Small intestine (tissue), 7 donors: ENCODE results near the gene VWA2. TPM values are rescaled to one million over a fixed set of nuclear protein-coding genes. Genes with fewer than 3 reads are reported as not detected.
A peak's percentile ranks its signal among the peaks of the same experiment; 100 is the strongest.

Experiments
- DNase-seq, 2 donors: peaks; one replicate each; pipeline versions ENCODE4 v3.0.0 to v3.0.0-alpha.2; 2013
- FAIRE-seq: peaks from 2 replicates; lab custom pipeline; 2012; peaks lifted over from hg19 to GRCh38; lab: Jason Lieb, UNC
- H3K27ac ChIP-seq, 3 donors: one replicate each; pipeline ENCODE4 v1.5.1; 2013; ENCODE audit warnings: low read length in 2 of 3, mild to moderate bottlenecking in 2 of 3, control low read depth in 1 of 3, inconsistent platforms in 1 of 3, low read depth in 1 of 3, moderate library complexity in 1 of 3
- H3K27me3 ChIP-seq, 3 donors: one replicate each; pipeline ENCODE4 v1.6.1; 2013; ENCODE audit warnings: low read length in 3 of 3, inconsistent platforms in 1 of 3; ENCODE audit not compliant: control insufficient read depth in 3 of 3, insufficient read depth in 3 of 3
- H3K36me3 ChIP-seq, 3 donors: one replicate each; pipeline ENCODE4 v1.6.1; 2013; ENCODE audit warnings: low read length in 3 of 3, inconsistent platforms in 1 of 3, low read depth in 1 of 3, mild to moderate bottlenecking in 1 of 3, moderate library complexity in 1 of 3; ENCODE audit not compliant: control insufficient read depth in 3 of 3, insufficient read depth in 2 of 3
- H3K4me1 ChIP-seq, 3 donors: one replicate each; pipeline ENCODE4 v1.6.1; 2013; ENCODE audit warnings: low read length in 2 of 3, inconsistent platforms in 1 of 3, low read depth in 1 of 3, mild to moderate bottlenecking in 1 of 3, moderate library complexity in 1 of 3; ENCODE audit not compliant: control insufficient read depth in 3 of 3, insufficient read depth in 2 of 3
- H3K4me3 ChIP-seq, 3 donors: one replicate each; pipeline ENCODE4 v1.5.1; 2013; ENCODE audit warnings: low read length in 3 of 3, control low read depth in 1 of 3, inconsistent platforms in 1 of 3, low read depth in 1 of 3, mild to moderate bottlenecking in 1 of 3, moderate library complexity in 1 of 3
- H3K9me3 ChIP-seq, 2 donors: one replicate each; pipeline ENCODE4 v1.6.1; 2013; ENCODE audit warnings: low read depth in 1 of 2, low read length in 1 of 2; ENCODE audit not compliant: control insufficient read depth in 2 of 2, insufficient read depth in 1 of 2
- WGBS, 3 donors: extraction: QIAGEN DNeasy Blood & Tissue Kit; methylation state at CpG; one replicate each; pipeline ENCODE4 v1.1.7; 2013; 5-methylcytosine and 5-hydroxymethylcytosine counted together
- polyA plus RNA-seq, 4 donors: library from polyadenylated mRNA; stranded (reverse) in 3 of 4; unstranded in 1 of 4; fragments of 200-250 nt in 3 of 4; fragments of 120-200 nt in 1 of 4; gene quantifications; one replicate each; pipeline versions ENCODE4 v1.2.1 to v1.2.3, GENCODE V29; 2013
- donor health status: healthy with polysubstance abuse.
- donor health status: control.
- donor health status: control.
- donor health status: Bipolar disorder and iron deficiency.
- donor health status: healthy.

The VWA2 gene
- polyA plus RNA-seq, 4 donors: 3.0 to 13.8 TPM; not detected in 2

- no peak overlapping the region for H3K27ac ChIP-seq
- DNase-seq (no peak), FAIRE-seq (no peak)
- no peaks in the 10 kb centered on the region for H3K9me3 ChIP-seq
- no peaks in the 10 kb centered on the region for H3K4me1 ChIP-seq
- 74 to 92% (median 86%) methylated on average over 10 of the region's 10 CpGs for WGBS, 3 donors
- peaks cover 0 to 9% (median 0%) of the 10 kb centered on the region in 3 donors for H3K36me3 ChIP-seq
- H3K27me3 ChIP-seq: no peaks in the 10 kb centered on the region
- no peak overlapping the region for H3K4me3 ChIP-seq
Measured at GRCh38 chr10:114259824-114260223, 20.8 kb downstream of the VWA2 start.

- 84 to 91% (median 88%) methylated on average over 5 of the region's 5 CpGs for WGBS, 3 donors
- Histone ChIP-seq H3K36me3 (peaks cover 0 to 9% (median 0%) of the 10 kb centered on the region in 3 donors), H3K27ac (peak overlapping the region in 1 of 3 donors; percentile 52), H3K9me3 (no peaks in the 10 kb centered on the region), H3K4me1 (no peaks in the 10 kb centered on the region), H3K4me3 (no peak overlapping the region), H3K27me3 (no peaks in the 10 kb centered on the region)
- FAIRE-seq (no peak), DNase-seq (no peak)
Measured at GRCh38 chr10:114260366-114260765, 21.3 kb downstream of the VWA2 start.

DNA sequence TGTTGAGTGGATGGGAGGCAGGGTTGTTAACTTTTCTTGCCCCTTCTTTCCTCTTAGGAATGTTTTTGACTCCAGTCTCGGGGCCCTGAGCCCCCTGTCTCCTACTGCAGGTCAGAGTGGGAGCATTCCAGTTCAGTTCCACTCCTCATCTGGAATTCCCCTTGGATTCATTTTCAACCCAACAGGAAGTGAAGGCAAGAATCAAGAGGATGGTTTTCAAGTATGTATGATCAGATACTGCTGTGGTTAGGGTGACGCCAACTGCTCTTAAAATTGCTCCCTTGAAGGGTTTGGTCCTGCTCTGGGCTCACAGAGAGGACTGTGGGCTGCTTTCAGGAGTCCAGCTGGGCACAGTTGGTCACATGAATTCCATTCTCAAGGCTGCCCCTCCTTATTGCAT lies 22.0 kb downstream of the VWA2 start:
- peaks cover 0 to 9% (median 0%) of the 10 kb centered on the region in 3 donors for H3K36me3 ChIP-seq
- H3K4me1 ChIP-seq: no peaks in the 10 kb centered on the region
- no peaks in the 10 kb centered on the region for H3K27me3 ChIP-seq
- WGBS, 3 donors: 57 to 80% (median 69%) methylated on average over 2 of the region's 2 CpGs
- DNase-seq: no peak
- H3K27ac ChIP-seq: peak overlapping the region in 1 of 3 donors; percentile 52
- no peak for FAIRE-seq
- no peak overlapping the region for H3K4me3 ChIP-seq
- H3K9me3 ChIP-seq: no peaks in the 10 kb centered on the region

- Histone ChIP-seq H3K4me1 (no peaks in the 10 kb centered on the region), H3K9me3 (no peaks in the 10 kb centered on the region), H3K27me3 (no peaks in the 10 kb centered on the region), H3K4me3 (no peak overlapping the region), H3K36me3 (peaks cover 0 to 9% (median 0%) of the 10 kb centered on the region in 3 donors), H3K27ac (no peak overlapping the region)
- 81 to 92% (median 87%) methylated on average over 4 of the region's 4 CpGs for WGBS, 3 donors
- no peak for FAIRE-seq
- no peak for DNase-seq
Measured at GRCh38 chr10:114262496-114262895, 23.4 kb downstream of the VWA2 start.

DNA sequence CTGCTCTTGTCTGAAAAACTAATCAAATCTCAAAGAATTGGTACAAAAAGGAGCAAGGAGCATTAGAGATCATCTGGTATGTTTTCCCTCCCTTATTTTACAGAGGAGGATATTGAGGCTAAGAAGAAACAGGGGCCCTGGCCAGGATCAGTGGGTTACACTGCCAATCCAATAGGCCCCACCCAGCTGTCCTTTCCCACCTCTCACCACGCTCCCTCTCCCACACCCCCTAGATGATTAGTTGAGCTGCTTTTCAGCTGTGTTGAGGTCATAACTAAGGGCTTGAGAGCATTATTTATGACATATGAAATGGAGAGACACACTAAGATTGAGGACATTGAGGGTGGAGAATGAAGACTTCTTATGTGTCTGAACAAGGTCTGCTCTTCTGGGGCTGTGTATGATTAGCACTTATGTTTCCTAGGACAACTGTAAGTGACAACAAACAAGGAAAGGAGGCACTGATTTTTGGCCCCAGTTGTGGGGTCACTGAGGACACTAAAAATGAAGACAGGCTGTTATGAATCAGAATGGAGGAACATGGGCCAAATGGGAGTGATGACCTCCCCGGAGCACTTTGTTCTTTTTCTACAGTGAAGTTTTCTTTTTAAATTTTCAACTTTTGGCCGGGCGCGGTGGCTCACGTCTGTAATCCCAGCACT lies 26.5 kb downstream of the VWA2 start:
- peak overlapping the region in 1 of 3 donors; percentile 66 for H3K27ac ChIP-seq

DNA sequence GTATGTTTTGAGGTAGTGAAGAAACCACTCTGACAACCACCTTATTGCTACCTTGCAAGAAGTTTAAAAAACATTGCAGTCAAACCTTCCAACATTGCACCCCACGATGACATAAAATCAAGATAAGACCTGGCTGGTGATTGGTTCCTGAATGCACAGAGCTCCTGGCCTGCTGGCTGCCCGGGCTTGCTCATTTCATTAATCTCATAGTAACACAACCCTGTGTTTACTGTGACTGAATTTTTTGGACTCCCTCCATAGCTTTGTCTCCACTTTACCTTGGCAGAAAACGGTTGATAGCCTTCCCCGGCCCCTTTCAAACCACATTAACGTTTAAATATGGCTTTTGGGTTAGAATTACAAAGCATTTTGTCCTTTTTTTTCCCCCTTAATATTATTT lies 27.5 kb downstream of the VWA2 start:
- H3K27ac ChIP-seq: no peak overlapping the region

More for the DNA sequence above, 26.5 kb downstream of the VWA2 start:
- H3K36me3 ChIP-seq: peaks cover 0 to 6% (median 0%) of the 10 kb centered on the region in 3 donors
- H3K4me3 ChIP-seq: no peak overlapping the region
- DNase-seq (no peak), FAIRE-seq (no peak)
- WGBS, 3 donors: 62 to 95% (median 94%) methylated on average over 6 of the region's 6 CpGs
- H3K9me3 ChIP-seq: no peaks in the 10 kb centered on the region
- no peaks in the 10 kb centered on the region for H3K4me1 ChIP-seq
- H3K27me3 ChIP-seq: no peaks in the 10 kb centered on the region

DNA sequence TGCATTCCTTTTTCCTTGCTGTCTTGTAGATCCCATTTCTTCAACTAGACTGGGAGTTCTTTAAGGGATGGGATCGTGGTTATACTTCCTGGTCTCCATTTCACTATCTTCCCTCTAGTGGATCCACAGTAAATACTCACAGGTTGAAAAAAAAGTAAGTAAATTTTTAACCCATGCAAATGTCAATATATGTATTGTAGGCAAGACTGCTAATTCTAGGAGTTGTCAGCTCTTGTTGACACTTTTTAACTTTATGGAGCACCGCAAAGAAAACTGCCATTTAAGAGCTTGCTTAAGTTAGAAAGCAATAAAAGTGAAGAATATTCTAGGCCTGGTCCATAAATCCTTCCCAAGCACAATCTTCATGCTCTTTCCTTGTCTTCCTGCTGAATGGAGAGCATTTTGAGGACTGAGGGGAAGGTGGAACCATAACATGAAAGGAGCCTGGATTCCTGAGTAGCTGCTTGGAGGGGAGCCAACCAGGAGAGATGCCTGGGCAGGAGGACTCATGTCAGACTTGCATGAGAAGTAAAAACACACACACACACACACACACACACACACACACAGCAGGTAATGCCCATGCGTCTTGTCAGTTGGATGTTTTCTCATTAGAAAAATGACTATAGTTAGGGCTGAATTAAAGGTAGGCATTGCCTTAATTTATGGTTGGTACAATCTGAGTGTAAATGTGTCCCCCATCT lies 32.2 kb downstream of the VWA2 start:
- FAIRE-seq: no peak
- no peaks in the 10 kb centered on the region for H3K4me1 ChIP-seq
- no peaks in the 10 kb centered on the region for H3K27me3 ChIP-seq
- peak overlapping the region in 1 of 3 donors; percentile 78 for H3K27ac ChIP-seq
- DNase-seq: peak in 1 of 2 donors; percentile 56
- peaks cover 0 to 3% (median 0%) of the 10 kb centered on the region in 3 donors for H3K36me3 ChIP-seq
- H3K9me3 ChIP-seq: no peaks in the 10 kb centered on the region
- H3K4me3 ChIP-seq: no peak overlapping the region
- 47 to 70% (median 47%) methylated on average over 3 of the region's 3 CpGs for WGBS, 3 donors

More for the DNA sequence above, 27.5 kb downstream of the VWA2 start:
- no peaks in the 10 kb centered on the region for H3K27me3 ChIP-seq
- FAIRE-seq (no peak), DNase-seq (no peak)
- 13 to 46% (median 26%) methylated on average over 5 of the region's 5 CpGs for WGBS, 3 donors
- H3K36me3 ChIP-seq: peaks cover 0 to 6% (median 0%) of the 10 kb centered on the region in 3 donors
- H3K4me3 ChIP-seq: no peak overlapping the region
- H3K9me3 ChIP-seq: no peaks in the 10 kb centered on the region
- no peaks in the 10 kb centered on the region for H3K4me1 ChIP-seq

DNA sequence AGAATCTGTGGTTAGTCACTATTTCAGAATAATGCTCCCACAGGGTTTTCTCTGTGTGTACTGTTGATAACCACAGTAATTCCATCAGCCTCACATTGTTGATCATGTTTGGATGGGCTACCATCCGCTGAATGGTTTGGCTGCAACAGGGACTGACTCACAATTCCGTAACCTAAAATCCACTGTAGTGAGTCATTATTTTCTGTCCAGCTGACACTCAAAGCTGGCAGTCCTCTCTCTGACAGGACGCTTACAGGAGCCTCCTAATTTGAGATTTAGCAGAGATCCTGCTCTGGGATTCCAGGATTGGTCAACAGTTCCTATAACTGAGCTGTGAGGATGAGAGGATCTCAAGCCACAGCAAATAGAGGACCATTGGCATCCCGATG lies 32.7 kb downstream of the VWA2 start:
- WGBS, 3 donors: 65 to 82% (median 67%) methylated on average over 4 of the region's 4 CpGs
- Histone ChIP-seq H3K4me3 (no peak overlapping the region), H3K4me1 (no peaks in the 10 kb centered on the region), H3K27me3 (no peaks in the 10 kb centered on the region), H3K9me3 (no peaks in the 10 kb centered on the region), H3K27ac (peak overlapping the region in 1 of 3 donors; percentile 52), H3K36me3 (peaks cover 0 to 3% (median 0%) of the 10 kb centered on the region in 3 donors)
- DNase-seq (no peak), FAIRE-seq (no peak)
